Peyer's patch (tissue), 4 donors: ENCODE data around the gene BICC1.

Experiments used
- CTCF ChIP-seq, 6 experiments: fragments of 450-650 bp in 4 of 6; fragments of 200-600 bp in 2 of 6; sonication (generic) in 1 of 6; IDR thresholded peaks; one replicate each; pipeline ENCODE4 v1.5.1; 2017 to 2019; ENCODE audit warnings: antibody characterized with exemption in 6 of 6, mild to moderate bottlenecking in 3 of 6, moderate library complexity in 1 of 6
- POLR2A ChIP-seq, 2 donors: fragments of 450-650 bp; IDR thresholded peaks; one replicate each; pipeline ENCODE4 v1.5.1; 2017; ENCODE audit warnings: antibody characterized with exemption in 2 of 2, mild to moderate bottlenecking in 2 of 2, moderate library complexity in 2 of 2

GRCh38 chr10:58486821-58487220 is 25.9 kb upstream of the BICC1 start:
- TF ChIP-seq CTCF (IDR thresholded peaks at IDR 0.05) = no peak
- TF ChIP-seq POLR2A (IDR thresholded peaks at IDR 0.05) = no peak
